H1 (cell line): ENCODE results near the gene GSTO2. TPM values are rescaled to one million over a fixed set of nuclear protein-coding genes. Genes with fewer than 3 reads are reported as not detected.
A peak's percentile ranks its signal among the peaks of the same experiment; 100 is the strongest.

Experiments
- TAF7 ChIP-seq: optimal IDR thresholded peaks from 2 replicates; pipeline ENCODE3; 2011; ENCODE audit warnings: low read depth, mild to moderate bottlenecking, inconsistent platforms, low read length, moderate library complexity, borderline replicate concordance
- polyA plus RNA-seq, 7 experiments: library from polyadenylated mRNA; depleted of rRNA in 3 of 7; stranded (reverse) in 5 of 7; unstranded in 2 of 7; fragments of >200 nt in 5 of 7; fragments of 200-250 nt in 2 of 7; gene quantifications; 1 replicate in 5 of 7; 2 replicates in 1 of 7; 4 replicates in 1 of 7; pipeline versions ENCODE4 v1.2.1 to v1.2.3, GENCODE V29; 2011 to 2013; ENCODE audit warnings: missing spikeins in 2 of 7, mixed read lengths in 2 of 7
- total RNA-seq: library from RNA; stranded (reverse); fragmentation: NEBNext Ultra II Directional; extraction: Animal tissue kit (Norgen Biotek cat#: 25700); gene quantifications from 2 replicates; pipeline ENCODE4 v1.2.1, GENCODE V29; 2021
- TF ChIP-seq, protein P1 (sequence below): IDR thresholded peaks from 2 replicates; pipeline ENCODE4 v1.6.1; 2012; ENCODE audit warnings: inconsistent platforms

Gene GSTO2
- total and polyA plus RNA-seq, 2 of the 8 experiments (the other 6 are each of a cell fraction or from before 2014, with no cell fraction given): 13.1 to 41.7 TPM

GRCh38 chr10:104327745-104328645 lies 59.0 kb downstream of the GSTO2 start (continued):
- TF ChIP-seq TAF7: peak; percentile 47
- TF ChIP-seq, protein P1, sequence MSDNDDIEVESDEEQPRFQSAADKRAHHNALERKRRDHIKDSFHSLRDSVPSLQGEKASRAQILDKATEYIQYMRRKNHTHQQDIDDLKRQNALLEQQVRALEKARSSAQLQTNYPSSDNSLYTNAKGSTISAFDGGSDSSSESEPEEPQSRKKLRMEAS: no peak
